Neural progenitor cell (in vitro differentiated cells): ENCODE data around the gene CYP26B1.

Experiments used
- CTCF ChIP-seq: fragments of 200-600 bp; sonication (generic); IDR thresholded peaks from 2 replicates; pipeline ENCODE4 v1.5.1; 2017; ENCODE audit warnings: antibody characterized with exemption, mild to moderate bottlenecking
- EZH2 ChIP-seq: fragments of 200-600 bp; sonication (generic); IDR thresholded peaks from 2 replicates; pipeline ENCODE4 v1.6.1; 2017; ENCODE audit warnings: antibody characterized with exemption, mild to moderate bottlenecking, moderate library complexity
- EZH2phosphoT487 ChIP-seq: fragments of 200-600 bp; sonication (generic); IDR thresholded peaks from 2 replicates; pipeline ENCODE4 v1.6.1; 2017; ENCODE audit warnings: antibody characterized with exemption

- TF ChIP-seq CTCF (no peak), EZH2 (no peak), EZH2phosphoT487 (no peak)
These were observed 12.5 kb downstream of the CYP26B1 start for GRCh38 chr2:72134997-72135800.
